NCI-H748 (cell line): Measurements from ENCODE around the gene MGAT5.

Experiments used
- DNase-seq: peaks from one replicate; lab custom pipeline; 2025; ENCODE audit not compliant: unreplicated experiment; lab: John Stamatoyannopoulos, UW

Gene MGAT5

DNA sequence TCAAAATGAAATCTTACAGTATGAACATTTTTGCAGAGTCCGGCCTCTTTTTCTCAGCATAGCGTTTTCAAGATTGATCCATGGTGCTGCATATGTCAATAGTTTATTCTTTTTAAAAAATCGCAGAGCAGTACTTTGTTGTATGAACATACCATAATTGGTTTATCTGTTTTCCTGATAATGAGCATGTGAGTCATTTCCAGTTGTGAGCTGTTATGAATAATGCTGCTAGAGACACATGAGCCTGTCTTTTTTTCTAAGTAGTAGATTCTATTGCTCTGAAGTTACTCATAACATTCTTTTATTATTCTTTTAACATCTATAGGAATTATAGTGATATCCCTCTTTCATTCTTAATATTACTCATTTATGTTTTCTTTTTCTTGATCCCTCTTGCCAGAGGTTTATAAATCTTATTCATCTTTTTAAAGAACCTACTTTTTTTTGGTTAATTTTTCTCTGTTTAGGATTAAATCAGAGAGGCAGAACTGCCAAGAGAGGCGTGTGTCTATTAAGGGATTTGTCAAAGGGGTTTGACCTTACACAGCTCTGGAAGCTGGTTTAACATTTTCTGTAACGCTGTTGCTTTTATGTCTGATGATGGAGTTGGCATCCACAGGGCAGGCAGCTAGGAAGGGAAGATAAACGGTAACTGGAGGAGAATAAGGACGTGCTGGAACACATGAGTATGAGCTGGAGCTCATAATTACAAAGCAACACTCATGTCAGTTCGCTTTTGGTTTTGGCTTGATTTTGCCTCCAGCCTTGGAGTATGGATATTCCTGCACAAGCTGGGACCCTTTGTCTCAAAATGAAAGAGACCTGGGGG, 47.4 kb downstream of the MGAT5 start:
- no peak for DNase-seq

GRCh38 chr2:134301928-134302260, 48.0 kb downstream of the MGAT5 start:
- no peak for DNase-seq

- no peak for DNase-seq
Measured at GRCh38 chr2:134304394-134305108, 50.7 kb downstream of the MGAT5 start.

DNA sequence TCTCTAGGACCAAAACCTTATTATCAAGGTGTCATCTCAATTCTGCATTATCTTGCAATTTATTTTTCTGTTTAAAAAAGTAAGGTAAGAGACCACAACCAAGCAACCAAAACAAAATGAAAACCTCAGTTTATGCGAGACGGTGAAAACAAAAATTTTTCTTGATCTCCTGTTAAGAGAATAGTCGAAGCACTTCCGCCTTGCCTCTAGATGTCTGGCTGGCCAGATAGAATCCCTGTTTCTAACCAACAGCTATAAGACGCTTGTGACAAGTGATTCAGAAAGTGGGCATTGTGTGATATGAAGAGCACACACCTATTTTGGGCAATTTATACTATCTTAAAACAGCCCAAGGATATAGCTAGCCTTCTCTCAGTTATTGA, 51.2 kb downstream of the MGAT5 start:
- DNase-seq: no peak

DNA sequence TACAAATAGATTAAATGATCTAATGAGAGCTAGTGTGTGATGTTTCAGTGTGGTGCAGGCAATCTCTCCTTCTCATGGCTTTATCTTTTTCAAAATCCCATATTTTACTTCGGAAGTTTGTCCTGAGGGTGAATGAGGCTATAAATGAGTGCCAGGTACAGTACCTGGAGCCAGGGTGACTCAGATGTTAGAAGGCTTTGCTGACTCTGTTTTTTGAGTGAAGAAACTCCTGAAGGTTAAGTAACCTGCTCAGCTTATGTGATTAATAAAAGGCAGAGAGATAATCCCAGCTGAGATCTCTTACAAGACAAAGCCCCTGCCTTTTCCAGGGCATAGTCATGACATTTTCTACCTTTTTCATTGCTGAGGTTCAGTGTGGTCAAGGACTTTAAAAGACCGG, 52.6 kb downstream of the MGAT5 start:
- no peak for DNase-seq

- no peak for DNase-seq
Measured at GRCh38 chr2:134307334-134307733, 53.5 kb downstream of the MGAT5 start.

DNA sequence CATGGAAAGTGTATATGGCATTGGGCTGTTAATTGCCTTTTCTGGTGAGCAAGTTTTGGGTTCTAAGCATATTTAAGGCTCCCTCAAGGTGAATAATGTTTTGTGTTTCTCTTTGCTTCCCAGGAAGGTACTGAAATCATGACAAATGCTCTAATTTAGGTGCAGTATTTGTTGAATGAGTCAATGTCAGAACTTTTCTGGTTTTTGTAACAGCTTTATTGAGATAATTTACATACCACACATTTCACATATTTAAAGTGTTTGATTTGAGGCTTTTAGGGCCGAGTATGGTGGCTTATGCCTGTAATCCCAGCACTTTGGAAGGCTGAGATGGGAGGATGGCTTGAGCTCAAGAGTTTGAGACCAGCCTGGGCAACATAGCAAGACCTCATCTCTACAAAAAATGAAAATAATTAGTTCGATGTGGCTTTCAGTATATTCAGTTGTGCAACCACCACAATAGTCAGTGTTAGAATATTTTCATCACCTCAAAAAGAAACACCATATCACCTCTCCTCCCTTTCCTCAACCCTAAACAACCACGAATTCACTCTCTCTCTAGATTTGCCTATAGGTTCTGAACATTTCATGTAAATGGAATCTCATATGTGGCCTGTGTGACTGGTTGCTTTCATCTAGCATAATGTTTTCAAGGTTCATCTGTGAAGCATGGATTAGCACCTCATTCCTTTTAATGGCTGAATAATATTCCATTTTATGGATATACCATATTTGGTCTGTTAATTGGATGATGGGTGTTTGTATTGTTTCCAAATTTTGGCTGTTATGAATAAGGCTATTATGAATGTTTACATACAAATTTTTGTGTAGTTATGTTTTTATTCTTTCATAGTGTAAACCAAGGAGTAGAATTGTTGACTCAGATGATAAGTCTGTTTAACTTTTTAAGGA, 54.9 kb downstream of the MGAT5 start:
- DNase-seq: no peak

GRCh38 chr2:134310107-134311079, 56.5 kb downstream of the MGAT5 start:
- DNase-seq: no peak

DNA sequence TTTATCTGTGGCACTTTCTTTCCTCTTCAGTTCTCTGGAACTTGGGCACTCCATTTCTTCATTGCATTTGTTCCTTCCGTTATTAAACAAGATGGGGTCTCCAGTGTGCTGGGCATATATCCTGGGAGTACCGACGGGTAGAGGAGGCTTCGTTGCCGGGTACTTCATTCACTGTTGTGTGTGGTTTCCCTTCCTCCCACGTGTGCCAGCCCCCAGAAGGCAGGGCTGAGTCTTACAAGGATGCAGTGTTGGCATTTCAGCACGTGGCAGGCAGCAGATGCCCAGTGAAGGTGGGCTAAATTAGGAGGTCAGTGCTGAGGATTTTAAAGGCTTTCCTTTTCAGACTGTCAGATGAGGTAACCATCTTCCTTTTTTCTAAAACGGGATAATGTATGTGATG, 58.6 kb downstream of the MGAT5 start:
- no peak for DNase-seq

DNA sequence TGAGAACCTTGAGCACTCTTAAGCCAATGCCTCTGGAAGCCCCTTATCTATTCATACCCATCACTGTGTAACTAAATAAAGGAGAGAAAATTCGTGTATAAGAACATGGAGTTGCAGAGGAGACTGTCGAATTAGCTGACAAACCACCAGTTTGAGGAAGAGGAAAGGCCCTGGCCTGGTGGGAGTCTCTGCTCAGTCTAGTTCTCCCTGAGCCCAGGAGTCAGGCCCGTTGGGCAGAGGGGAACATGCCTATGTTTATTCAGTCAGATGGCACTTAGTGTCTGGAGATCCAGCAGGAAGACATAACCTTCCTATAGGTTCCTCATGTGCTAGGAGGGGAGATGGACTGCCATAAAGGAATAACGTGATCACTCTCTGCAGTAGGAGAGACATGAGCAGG, 60.3 kb downstream of the MGAT5 start:
- DNase-seq: no peak

- DNase-seq: no peak
Measured at GRCh38 chr2:134314681-134315368, 61.0 kb downstream of the MGAT5 start.

DNA sequence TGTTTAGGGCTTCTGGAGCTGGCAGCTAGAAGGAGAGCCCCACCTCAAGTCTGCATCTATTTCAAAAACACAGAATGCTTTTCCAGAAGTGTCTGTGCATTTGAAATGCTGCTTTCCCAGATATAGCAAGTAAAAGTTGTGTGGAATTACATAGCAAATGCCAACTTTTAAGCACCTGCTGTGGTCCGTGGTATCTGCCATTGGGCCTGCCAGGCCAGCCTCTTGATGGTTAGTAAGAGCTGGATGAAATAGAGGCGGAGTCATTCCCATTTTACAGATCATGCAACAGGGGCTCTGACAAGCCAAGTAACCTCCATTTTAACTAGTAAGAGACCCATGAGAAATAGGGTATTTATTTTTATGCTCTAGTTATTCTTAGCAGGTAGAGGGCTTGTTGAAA, 61.6 kb downstream of the MGAT5 start:
- no peak for DNase-seq

- no peak for DNase-seq
Measured at GRCh38 chr2:134319596-134320254, 65.9 kb downstream of the MGAT5 start.

- DNase-seq: no peak
Measured at GRCh38 chr2:134320930-134321329, 67.1 kb downstream of the MGAT5 start.

- no peak for DNase-seq
Measured at GRCh38 chr2:134323777-134324176, 69.9 kb downstream of the MGAT5 start.

DNA sequence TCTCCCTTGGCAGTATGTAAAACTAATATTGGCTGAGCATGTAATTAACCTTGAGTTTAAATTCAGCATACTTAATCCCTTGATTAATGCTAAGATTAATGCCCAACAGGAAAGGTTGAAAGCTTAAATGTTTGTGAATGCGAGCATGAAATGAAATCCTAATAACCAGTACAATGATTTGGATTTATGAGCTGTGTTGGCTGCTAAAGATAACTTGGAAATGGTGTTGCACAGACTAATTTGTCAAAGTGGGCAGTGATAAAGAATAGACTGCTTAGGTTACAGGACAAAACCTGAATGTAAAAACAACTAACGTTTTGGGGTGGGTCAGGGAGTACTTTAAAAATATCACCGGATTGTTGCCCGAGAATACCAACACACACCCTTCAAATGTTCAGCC, 70.6 kb downstream of the MGAT5 start:
- no peak for DNase-seq

GRCh38 chr2:134324947-134325346, 71.1 kb downstream of the MGAT5 start:
- no peak for DNase-seq

DNA sequence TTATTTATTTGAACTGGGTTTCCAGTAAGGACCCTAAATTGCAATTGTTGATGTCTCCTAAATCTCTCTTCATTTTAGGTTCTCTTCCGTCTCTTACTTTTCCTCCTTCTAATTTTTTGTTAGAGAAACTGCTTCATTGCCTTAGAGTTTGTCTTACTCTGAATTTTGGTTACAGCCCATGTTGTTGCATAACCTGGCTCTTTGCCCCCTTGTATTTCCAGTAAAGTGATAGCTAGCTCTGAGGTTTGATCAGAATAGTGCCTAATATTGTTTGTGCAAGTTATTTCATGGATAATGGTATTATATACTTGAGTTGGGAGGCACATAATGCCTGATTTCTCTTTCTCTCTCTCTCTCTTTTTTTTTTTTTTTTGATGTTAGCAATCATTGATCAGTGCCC, 71.8 kb downstream of the MGAT5 start:
- DNase-seq: no peak

GRCh38 chr2:134327367-134327766, 73.5 kb downstream of the MGAT5 start:
- no peak for DNase-seq
